ENCODE results near the gene DLG2. TPM values are rescaled to one million over a fixed set of nuclear protein-coding genes. Genes with fewer than 3 reads are reported as not detected.
"Not testable (repeated sequence)": the region's sequence is repeated elsewhere in the genome, so short reads cannot be mapped to it uniquely, and the experiment has no call there.

Gene DLG2
- total and polyA plus RNA-seq, 9 donors: 2.5 to 20.7 (median 12.0) TPM

DNA sequence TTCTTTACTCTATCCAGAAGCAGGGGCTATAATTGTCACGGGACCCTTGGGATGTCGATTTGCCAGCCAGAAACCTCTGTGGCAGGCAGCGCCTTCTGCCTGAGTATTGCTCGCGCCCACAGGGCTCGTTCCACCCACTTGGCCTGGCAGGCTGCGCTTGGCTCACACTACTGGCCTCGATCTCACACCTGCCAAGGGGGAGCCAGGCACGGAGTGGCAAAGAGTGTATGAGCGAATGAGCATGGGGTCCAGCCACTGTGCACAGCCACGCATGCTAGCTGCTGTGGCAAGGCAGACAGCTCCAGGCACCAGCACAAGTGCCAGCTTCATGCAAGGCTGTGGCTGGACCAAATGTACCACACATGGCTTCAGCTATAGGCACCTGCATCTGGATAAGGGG, 599.8 kb downstream of the DLG2 start:
- Histone ChIP-seq H3K27ac (no peak overlapping the region), H3K27me3 (no peaks in the 10 kb centered on the region), H3K36me3 (no peaks in the 10 kb centered on the region), H3K4me1 (ENCODE audit: insufficient read depth) (no peaks in the 10 kb centered on the region), H3K9me3 (no peaks in the 10 kb centered on the region), H3K4me3 (no peak overlapping the region)
- TF ChIP-seq, protein P1, sequence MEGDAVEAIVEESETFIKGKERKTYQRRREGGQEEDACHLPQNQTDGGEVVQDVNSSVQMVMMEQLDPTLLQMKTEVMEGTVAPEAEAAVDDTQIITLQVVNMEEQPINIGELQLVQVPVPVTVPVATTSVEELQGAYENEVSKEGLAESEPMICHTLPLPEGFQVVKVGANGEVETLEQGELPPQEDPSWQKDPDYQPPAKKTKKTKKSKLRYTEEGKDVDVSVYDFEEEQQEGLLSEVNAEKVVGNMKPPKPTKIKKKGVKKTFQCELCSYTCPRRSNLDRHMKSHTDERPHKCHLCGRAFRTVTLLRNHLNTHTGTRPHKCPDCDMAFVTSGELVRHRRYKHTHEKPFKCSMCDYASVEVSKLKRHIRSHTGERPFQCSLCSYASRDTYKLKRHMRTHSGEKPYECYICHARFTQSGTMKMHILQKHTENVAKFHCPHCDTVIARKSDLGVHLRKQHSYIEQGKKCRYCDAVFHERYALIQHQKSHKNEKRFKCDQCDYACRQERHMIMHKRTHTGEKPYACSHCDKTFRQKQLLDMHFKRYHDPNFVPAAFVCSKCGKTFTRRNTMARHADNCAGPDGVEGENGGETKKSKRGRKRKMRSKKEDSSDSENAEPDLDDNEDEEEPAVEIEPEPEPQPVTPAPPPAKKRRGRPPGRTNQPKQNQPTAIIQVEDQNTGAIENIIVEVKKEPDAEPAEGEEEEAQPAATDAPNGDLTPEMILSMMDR (IDR thresholded peaks at IDR 0.05): no peak
- no peak for DNase-seq
- WGBS, 3 donors: 93 to 97% (median 97%) methylated on average over 11 of the region's 11 CpGs
- intact Hi-C loops (cut with DNase I): no loop called here

- no peak for DNase-seq
- Histone ChIP-seq H3K36me3 (no peaks in the 10 kb centered on the region), H3K27me3 (no peaks in the 10 kb centered on the region), H3K4me1 (ENCODE audit: insufficient read depth) (no peaks in the 10 kb centered on the region), H3K27ac (no peak overlapping the region), H3K9me3 (no peaks in the 10 kb centered on the region), H3K4me3 (no peak overlapping the region)
- TF ChIP-seq POLR2A (IDR thresholded peaks at IDR 0.05): no peak
- TF ChIP-seq, protein P1 (IDR thresholded peaks at IDR 0.05): no peak
- TF ChIP-seq EP300 (IDR thresholded peaks at IDR 0.05): no peak
- 69 to 82% (median 71%) methylated on average over 9 of the region's 9 CpGs for WGBS, 3 donors
- intact Hi-C loops (cut with DNase I): no loop called here
Measured at GRCh38 chr11:85021058-85021457, 606.1 kb downstream of the DLG2 start.

DNA sequence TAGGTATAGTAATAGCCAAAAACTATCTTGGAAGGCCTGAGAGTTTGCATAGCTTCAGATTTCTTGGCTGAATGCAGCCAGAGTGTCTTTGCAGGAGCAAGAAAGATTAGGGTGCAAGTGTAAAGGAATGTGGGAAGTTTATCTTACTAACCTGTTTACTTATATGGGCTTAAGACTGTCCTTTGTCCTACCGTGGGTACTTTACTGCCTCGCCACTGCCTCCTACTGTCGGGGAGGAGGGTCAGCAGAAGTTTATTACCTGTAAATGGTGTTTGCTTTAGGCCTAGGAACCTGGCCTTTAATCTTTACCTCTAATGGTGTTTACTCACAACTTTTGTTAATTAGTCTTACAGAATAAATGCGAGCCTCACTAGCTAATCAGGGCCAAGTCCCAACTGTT, 633.8 kb downstream of the DLG2 start:
- no peak overlapping the region for H3K27ac ChIP-seq
- H3K27me3 ChIP-seq: no peaks in the 10 kb centered on the region
- no peak overlapping the region for H3K4me3 ChIP-seq
- intact Hi-C loops (cut with DNase I): no loop called here
- TF ChIP-seq, protein P1 (IDR thresholded peaks at IDR 0.05): no peak
- no peak for TF ChIP-seq POLR2A (IDR thresholded peaks at IDR 0.05)
- TF ChIP-seq EP300 (IDR thresholded peaks at IDR 0.05): no peak
- H3K9me3 ChIP-seq: no peaks in the 10 kb centered on the region
- H3K4me1 ChIP-seq (ENCODE audit: insufficient read depth): no peaks in the 10 kb centered on the region
- no peaks in the 10 kb centered on the region for H3K36me3 ChIP-seq
- no peak for DNase-seq
- 62 to 73% (median 72%) methylated on average over 4 of the region's 4 CpGs for WGBS, 3 donors

DNA sequence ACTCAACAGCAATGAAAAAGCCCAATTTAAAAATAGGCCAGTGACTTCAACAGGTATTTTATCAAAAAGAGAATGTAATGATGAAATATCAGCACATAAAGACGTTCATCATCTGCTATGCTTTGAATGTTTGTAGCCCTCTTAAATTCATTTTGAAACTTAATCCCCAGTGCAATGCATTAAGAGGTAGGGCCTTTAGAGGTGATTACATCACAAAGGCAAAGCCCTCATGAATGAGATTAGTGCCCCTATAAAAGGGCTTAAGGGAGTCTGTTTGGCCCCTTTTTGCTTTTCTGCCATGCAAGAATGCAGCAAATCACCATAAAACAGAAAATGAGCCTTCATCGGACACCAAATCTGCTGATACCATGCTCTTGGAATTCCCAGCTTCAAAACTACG, 637.0 kb downstream of the DLG2 start:
- no peak overlapping the region for H3K4me3 ChIP-seq
- H3K27ac ChIP-seq: no peak overlapping the region
- no peaks in the 10 kb centered on the region for H3K27me3 ChIP-seq
- no peaks in the 10 kb centered on the region for H3K4me1 ChIP-seq (ENCODE audit: insufficient read depth)
- H3K36me3 ChIP-seq: no peaks in the 10 kb centered on the region
- 78 to 88% (median 79%) methylated on average over 3 of the region's 3 CpGs for WGBS, 3 donors
- intact Hi-C loops (cut with DNase I): no loop called here
- TF ChIP-seq, protein P1 (IDR thresholded peaks at IDR 0.05): no peak
- no peak for TF ChIP-seq EP300 (IDR thresholded peaks at IDR 0.05)
- no peak for TF ChIP-seq POLR2A (IDR thresholded peaks at IDR 0.05)
- no peak for DNase-seq
- H3K9me3 ChIP-seq: no peaks in the 10 kb centered on the region

GRCh38 chr11:84987686-84988187, 639.4 kb downstream of the DLG2 start:
- intact Hi-C loops (cut with DNase I): not testable (repeated sequence)

More at GRCh38 chr11:84987686-84988187, 639.4 kb downstream of the DLG2 start:
- not testable (repeated sequence) for H3K4me3 ChIP-seq; H3K36me3 ChIP-seq; H3K27me3 ChIP-seq; DNase-seq; H3K27ac ChIP-seq; H3K4me1 ChIP-seq (ENCODE audit: insufficient read depth); H3K9me3 ChIP-seq
- WGBS, 3 donors: 78 to 86% (median 79%) methylated on average over 3 of the region's 3 CpGs

Measured in ovary (tissue), 9 donors.